H1 (cell line): ENCODE results near the gene TNPO3. TPM values are rescaled to one million over a fixed set of nuclear protein-coding genes. Genes with fewer than 3 reads are reported as not detected.

Experiments used
- CTCF ChIA-PET: fragments of 300-600 bp; sonication (Branson Sonifier 250); formaldehyde crosslinking; loops from one replicate; lab custom pipeline; 2021; ENCODE audit not compliant: partially characterized antibody; lab: Charles Lee
- POLR2A ChIA-PET: fragments of 300-600 bp; sonication (Branson Sonifier 250); formaldehyde crosslinking; loops from one replicate; lab custom pipeline; 2021; ENCODE audit warnings: inconsistent platforms; ENCODE audit not compliant: partially characterized antibody; lab: Charles Lee
- DNase-seq, 2 experiments: peaks; one replicate each; pipeline versions ENCODE4 v3.0.0 to v3.0.0-alpha.2; 2010 to 2022; ENCODE audit warnings: low spot score in 2 of 2, low read depth in 1 of 2, mixed read lengths in 1 of 2
- FAIRE-seq: peaks from 2 replicates; lab custom pipeline; 2011; peaks lifted over from hg19 to GRCh38; lab: Jason Lieb, UNC
- H2AFZ ChIP-seq: 2 replicates; pipeline ENCODE4 v1.8.1; 2012; ENCODE audit warnings: low read length, inconsistent platforms
- H2AK5ac ChIP-seq: 2 replicates; pipeline ENCODE4 v1.6.1; 2013; ENCODE audit warnings: low read depth, low read length
- H2BK120ac ChIP-seq: replicated peaks from 2 replicates; pipeline ENCODE3; 2013; ENCODE audit warnings: low read depth, low read length, inconsistent platforms
- H2BK12ac ChIP-seq: 2 replicates; pipeline ENCODE4 v1.6.1; 2013; ENCODE audit warnings: low read depth, low read length
- H2BK15ac ChIP-seq: 2 replicates; pipeline ENCODE4 v1.6.1; 2013; ENCODE audit warnings: low read length
- H2BK20ac ChIP-seq: 2 replicates; pipeline ENCODE4 v1.6.1; 2013; ENCODE audit warnings: low read length
- H2BK5ac ChIP-seq: 2 replicates; pipeline ENCODE4 v1.6.1; 2013; ENCODE audit warnings: low read depth, low read length
- H3K14ac ChIP-seq: 2 replicates; pipeline ENCODE4 v1.6.1; 2013; ENCODE audit warnings: inconsistent platforms; ENCODE audit not compliant: insufficient read length
- H3K18ac ChIP-seq: 2 replicates; pipeline ENCODE4 v1.6.1; 2013; ENCODE audit warnings: low read length; ENCODE audit errors: extremely low read depth
- H3K23ac ChIP-seq: 2 replicates; pipeline ENCODE4 v1.6.1; 2013; ENCODE audit warnings: inconsistent platforms; ENCODE audit not compliant: insufficient read length
- H3K23me2 ChIP-seq: 2 replicates; pipeline ENCODE4 v1.6.1; 2013; ENCODE audit warnings: low read depth, low read length
- H3K27ac ChIP-seq: 2 replicates; pipeline ENCODE4 v1.6.1; 2011; ENCODE audit warnings: low read depth, low read length, inconsistent platforms
- H3K27me3 ChIP-seq, 4 experiments: replicated peaks in 1 of 4; 1 replicate in 1 of 4; 2 replicates in 3 of 4; pipeline versions ENCODE4 v1.6.1 to v1.8.1; 2011 to 2013; ENCODE audit warnings: low read length in 3 of 4, mild to moderate bottlenecking in 3 of 4, inconsistent platforms in 2 of 4, mixed read lengths in 2 of 4, moderate library complexity in 1 of 4; ENCODE audit not compliant: control insufficient read depth in 3 of 4, insufficient read depth in 3 of 4; ENCODE audit errors: extremely low read depth in 1 of 4
- H3K36me3 ChIP-seq, 4 experiments: 2 replicates each; pipeline versions ENCODE4 v1.6.1 to v1.8.1; 2011 to 2013; ENCODE audit warnings: mild to moderate bottlenecking in 4 of 4, low read length in 3 of 4, moderate library complexity in 2 of 4, control low read depth in 1 of 4, inconsistent platforms in 1 of 4; ENCODE audit not compliant: insufficient read depth in 4 of 4, control insufficient read depth in 2 of 4
- H3K4ac ChIP-seq: replicated peaks from 2 replicates; pipeline ENCODE3; 2013; ENCODE audit warnings: low read length, low read depth, mixed read lengths, inconsistent platforms; ENCODE audit not compliant: insufficient read length
- H3K4me1 ChIP-seq, 4 experiments: replicated peaks in 1 of 4; 1 replicate in 1 of 4; 2 replicates in 3 of 4; pipeline versions ENCODE4 v1.6.1 to v1.8.1; 2011 to 2013; ENCODE audit warnings: low read length in 3 of 4, inconsistent platforms in 2 of 4, mixed read lengths in 1 of 4; ENCODE audit not compliant: insufficient read depth in 4 of 4, control insufficient read depth in 3 of 4
- H3K4me2 ChIP-seq, 2 experiments: 2 replicates each; pipeline versions ENCODE4 v1.6.1 to v1.8.1; 2011 to 2013; ENCODE audit warnings: low read depth in 2 of 2, low read length in 2 of 2, control low read depth in 1 of 2, inconsistent platforms in 1 of 2, mild to moderate bottlenecking in 1 of 2; ENCODE audit not compliant: insufficient read depth in 1 of 2
- H3K4me3 ChIP-seq, 4 experiments: fragments of 200-600, 300-600 bp in 1 of 4; sonication (generic), shearing (Covaris generic), sonication (Bioruptor Twin) in 1 of 4; 2 replicates each; pipeline versions ENCODE4 v1.5.1 to v1.8.1; 2011 to 2016; ENCODE audit warnings: low read length in 4 of 4, low read depth in 3 of 4, control low read depth in 2 of 4, inconsistent platforms in 2 of 4, mild to moderate bottlenecking in 2 of 4, mixed read lengths in 1 of 4, moderate library complexity in 1 of 4; ENCODE audit not compliant: insufficient read depth in 2 of 4; ENCODE audit errors: extremely low read depth in 1 of 4
- H3K56ac ChIP-seq: replicated peaks from 2 replicates; pipeline ENCODE3; 2013; ENCODE audit warnings: low read depth, mild to moderate bottlenecking, mixed read lengths, low read length, inconsistent platforms; ENCODE audit not compliant: insufficient read length
- H3K79me1 ChIP-seq: 2 replicates; pipeline ENCODE4 v1.6.1; 2013; ENCODE audit warnings: low read depth, low read length, control low read depth
- H3K79me2 ChIP-seq, 2 experiments: 2 replicates each; pipeline versions ENCODE4 v1.6.1 to v1.8.1; 2012 to 2013; ENCODE audit warnings: low read length in 2 of 2, mild to moderate bottlenecking in 2 of 2, inconsistent platforms in 1 of 2; ENCODE audit not compliant: insufficient read depth in 2 of 2, control insufficient read depth in 1 of 2
- H3K9ac ChIP-seq, 4 experiments: replicated peaks in 1 of 4; 1 replicate in 1 of 4; 2 replicates in 3 of 4; pipeline versions ENCODE4 v1.6.1 to v1.8.1; 2011 to 2013; ENCODE audit warnings: low read depth in 3 of 4, low read length in 3 of 4, control low read depth in 2 of 4, mild to moderate bottlenecking in 2 of 4, moderate library complexity in 2 of 4, inconsistent platforms in 1 of 4; ENCODE audit errors: extremely low read depth in 1 of 4
- H3K9me3 ChIP-seq, 2 experiments: 2 replicates each; pipeline versions ENCODE4 v1.6.1 to v1.8.1; 2012 to 2013; ENCODE audit warnings: mild to moderate bottlenecking in 2 of 2, moderate library complexity in 2 of 2, control low read depth in 1 of 2, inconsistent platforms in 1 of 2, low read depth in 1 of 2, low read length in 1 of 2, mixed read lengths in 1 of 2; ENCODE audit not compliant: insufficient read depth in 2 of 2
- H4K20me1 ChIP-seq, 2 experiments: replicated peaks in 1 of 2; 2 replicates each; pipeline versions ENCODE3 to v1.8.1; 2011 to 2013; ENCODE audit warnings: inconsistent platforms in 2 of 2, low read length in 2 of 2, mild to moderate bottlenecking in 1 of 2; ENCODE audit not compliant: insufficient read depth in 2 of 2, control insufficient read depth in 1 of 2
- H4K5ac ChIP-seq: 2 replicates; pipeline ENCODE4 v1.6.1; 2013; ENCODE audit warnings: low read length, low read depth, mixed read lengths, inconsistent platforms; ENCODE audit not compliant: insufficient read length
- H4K8ac ChIP-seq: 2 replicates; pipeline ENCODE4 v1.8.0; 2013; ENCODE audit warnings: mild to moderate bottlenecking, moderate library complexity, low read length, inconsistent platforms; ENCODE audit not compliant: insufficient read depth; ENCODE audit errors: extremely low read depth
- H4K91ac ChIP-seq: replicated peaks from 2 replicates; pipeline ENCODE3; 2013; ENCODE audit warnings: low read length, mixed read lengths, inconsistent platforms; ENCODE audit not compliant: insufficient read length
- BRCA1 ChIP-seq: IDR thresholded peaks from 2 replicates; pipeline ENCODE4 v1.6.1; 2012; ENCODE audit warnings: low read depth, low read length, improper control_type of control experiment
- CBX8 ChIP-seq: fragments of 300-800, 300-1000 bp; sonication (generic); IDR thresholded peaks from 2 replicates; pipeline ENCODE4 v1.7.1; 2016; ENCODE audit warnings: low read depth, low read length, borderline replicate concordance
- CREB1 ChIP-seq: IDR thresholded peaks from 2 replicates; pipeline ENCODE4 v1.6.1; 2012; ENCODE audit warnings: inconsistent platforms
- EGR1 ChIP-seq: IDR thresholded peaks from 2 replicates; pipeline ENCODE4 v1.6.1; 2011; ENCODE audit warnings: low read depth, low read length, borderline replicate concordance
- HDAC2 ChIP-seq, 2 experiments: fragments of 300-600 bp in 1 of 2; sonication (generic) in 1 of 2; IDR thresholded peaks; 2 replicates each; pipeline ENCODE4 v1.6.1; 2011 to 2012; ENCODE audit warnings: low read depth in 2 of 2, low read length in 2 of 2, mild to moderate bottlenecking in 2 of 2, moderate library complexity in 2 of 2, borderline replicate concordance in 1 of 2, inconsistent platforms in 1 of 2
- JUND ChIP-seq: IDR thresholded peaks from 2 replicates; pipeline ENCODE4 v1.6.1; 2011; ENCODE audit warnings: mild to moderate bottlenecking, improper control_type of control experiment, low read length
- KDM5A ChIP-seq: fragments of 200-600 bp; IDR thresholded peaks from 2 replicates; pipeline ENCODE4 v1.7.1; 2012; ENCODE audit warnings: mild to moderate bottlenecking, low read length, inconsistent platforms, mixed read lengths
- RAD21 ChIP-seq, 2 experiments: IDR thresholded peaks in 1 of 2; conservative IDR thresholded peaks in 1 of 2; 2 replicates each; pipeline ENCODE4 v1.6.1; 2011; ENCODE audit warnings: low read depth in 2 of 2, low read length in 2 of 2, improper control_type of control experiment in 1 of 2, inconsistent platforms in 1 of 2, mild to moderate bottlenecking in 1 of 2, moderate library complexity in 1 of 2
- SRF ChIP-seq: IDR thresholded peaks from 2 replicates; pipeline ENCODE4 v1.6.1; 2011; ENCODE audit warnings: mild to moderate bottlenecking, low read depth, low read length, moderate library complexity
- TCF12 ChIP-seq: IDR thresholded peaks from 2 replicates; pipeline ENCODE4 v1.6.1; 2011; ENCODE audit warnings: low read depth, mild to moderate bottlenecking, low read length
- WGBS, 2 experiments: shearing (Covaris generic) in 1 of 2; methylation state at CpG; one replicate each; pipeline versions ENCODE4 v1.1.6 to v1.1.7; 2013 to 2015; ENCODE audit warnings: low lambda C conversion rate in 2 of 2, mixed read lengths in 2 of 2, inconsistent platforms in 1 of 2, low coverage in 1 of 2, missing lambda C conversion rate in 1 of 2; ENCODE audit not compliant: insufficient replicate concordance in 2 of 2, insufficient coverage in 1 of 2, insufficient read length in 1 of 2; ENCODE audit errors: extremely low coverage in 1 of 2, missing lambda C conversion rate in 1 of 2; 5-methylcytosine and 5-hydroxymethylcytosine counted together
- polyA plus RNA-seq, 7 experiments: library from polyadenylated mRNA; depleted of rRNA in 3 of 7; stranded (reverse) in 5 of 7; unstranded in 2 of 7; fragments of >200 nt in 5 of 7; fragments of 200-250 nt in 2 of 7; gene quantifications; 1 replicate in 5 of 7; 2 replicates in 1 of 7; 4 replicates in 1 of 7; pipeline versions ENCODE4 v1.2.1 to v1.2.3, GENCODE V29; 2011 to 2013; ENCODE audit warnings: missing spikeins in 2 of 7, mixed read lengths in 2 of 7
- total RNA-seq: library from RNA; stranded (reverse); fragmentation: NEBNext Ultra II Directional; extraction: Animal tissue kit (Norgen Biotek cat#: 25700); gene quantifications from 2 replicates; pipeline ENCODE4 v1.2.1, GENCODE V29; 2021

TNPO3 gene
- total and polyA plus RNA-seq, 2 of the 8 experiments (the other 6 are each of a cell fraction or from before 2014, with no cell fraction given): 67.6 to 99.2 TPM

- Histone ChIP-seq H2BK5ac (no peak overlapping the region), H4K5ac (no peak overlapping the region), H3K4me1 (peaks cover 0 to 9% (median 4%) of the 10 kb centered on the region in 4 experiments), H3K9me3 (no peaks in the 10 kb centered on the region), H2BK20ac (no peak overlapping the region), H3K27me3 (no peaks in the 10 kb centered on the region), H2BK12ac (no peak overlapping the region), H3K79me2 (peaks cover 24 to 98% of the 10 kb centered on the region in 2 experiments), H3K56ac (no peak overlapping the region), H3K23ac (no peak overlapping the region), H2AFZ (no peak overlapping the region), H4K91ac (no peak overlapping the region), H3K18ac (no peak overlapping the region), H3K4ac (no peak overlapping the region), H3K23me2 (0 out of 2 replicates have a peak, but pooled peaks cover 3% of the 10 kb centered on the region), H3K9ac (no peak overlapping the region; a peak in 1 of 7 replicates), H3K79me1 (peaks cover 3% of the 10 kb centered on the region), H3K27ac (no peak overlapping the region), H2AK5ac (no peak overlapping the region), H3K14ac (no peak overlapping the region), H3K36me3 (peaks cover 0 to 8% (median 0%) of the 10 kb centered on the region in 4 experiments; a peak in 1 of 8 replicates), H2BK120ac (no peak overlapping the region), H4K20me1 (peaks cover 16 to 20% of the 10 kb centered on the region in 2 experiments), H2BK15ac (no peak overlapping the region), H4K8ac (no peak overlapping the region), H3K4me2 (no peak overlapping the region), H3K4me3 (no peak overlapping the region)
- ChIA-PET POLR2A (interaction anchor here (4.6 kb wide), 1 partner anchor 8 kb away, joined by 41 read pairs; the partner anchor contains the start of gene TNPO3), CTCF (no interaction called here)
- 91% methylated on average over 4 of the region's 4 CpGs; no CpG with 5 or more reads in 1 of the 2 experiments for WGBS, 2 experiments
- FAIRE-seq (no peak), DNase-seq (no peak)
- TF ChIP-seq TCF12: no peak
- TF ChIP-seq CREB1: no peak
- TF ChIP-seq RAD21 (IDR thresholded peaks at IDR 0.05 in 1 of 2, conservative IDR thresholded peaks at IDR 0.05 in 1 of 2; ENCODE audit: low read depth in 2 of 2, low read length in 2 of 2): no peak
- TF ChIP-seq SRF: no peak
- TF ChIP-seq JUND: no peak
- no peak for TF ChIP-seq KDM5A
- TF ChIP-seq EGR1: no peak
- TF ChIP-seq CBX8: no peak
- no peak for TF ChIP-seq HDAC2 (IDR thresholded peaks at IDR 0.05; ENCODE audit: borderline replicate concordance in 1 of 2, low read depth in 2 of 2, low read length in 2 of 2)
- no peak for TF ChIP-seq BRCA1
Measured at GRCh38 chr7:129045682-129046081, 9.2 kb downstream of the TNPO3 start.
